ENCODE results near the gene CASD1. TPM values are rescaled to one million over a fixed set of nuclear protein-coding genes. Genes with fewer than 3 reads are reported as not detected.

CASD1 gene
- total RNA-seq: 13.6 and 14.3 TPM in 2 replicates

GRCh38 chr7:94509264-94509886, at the start of gene CASD1:
TSS of gene CASD1 (plus strand) at chr7:94509809. CDS start at chr7:94510085, 276 bp downstream.

Other genes with a start within 250 kb of the CASD1 start
- 6,692 and 7,749 TPM in 2 replicates for gene COL1A2, start 114.9 kb upstream of the CASD1 start, total RNA-seq
- gene SGCE, start 146.3 kb downstream of the CASD1 start, total RNA-seq: 135 and 150 TPM in 2 replicates